Activated CD4-positive, CD25-positive, alpha-beta regulatory T cell treated with anti-CD3 and anti-CD28 coated beads, Interleukin-2, amount 50 U/mL, for 16 hours (primary cell): ENCODE data around the gene RNASEL.

Source experiments
- DNase-seq: peaks from one replicate; pipeline ENCODE4 v3.0.0-alpha.2; 2020; ENCODE audit warnings: low read depth, low spot score

Gene RNASEL

GRCh38 chr1:182620924-182621585 is 32.0 kb upstream of the RNASEL start:
- DNase-seq, result no peak

GRCh38 chr1:182617734-182618351 is 28.8 kb upstream of the RNASEL start:
- DNase-seq, result no peak

- no peak for DNase-seq
Observed at GRCh38 chr1:182617014-182617429, 28.0 kb upstream of the RNASEL start.

GRCh38 chr1:182616130-182617013 is 27.3 kb upstream of the RNASEL start:
- DNase-seq, result peak; percentile 60

GRCh38 chr1:182615468-182616129 is 26.5 kb upstream of the RNASEL start:
- no peak for DNase-seq

- no peak for DNase-seq
Observed at GRCh38 chr1:182614796-182615454, 25.9 kb upstream of the RNASEL start.

- no peak for DNase-seq
Observed at GRCh38 chr1:182611787-182612186, 22.7 kb upstream of the RNASEL start.

- DNase-seq, result no peak
Observed at GRCh38 chr1:182611326-182611725, 22.3 kb upstream of the RNASEL start.

GRCh38 chr1:182610606-182611194 is 21.6 kb upstream of the RNASEL start:
- DNase-seq, result no peak

GRCh38 chr1:182608845-182609610 is 20.0 kb upstream of the RNASEL start:
- no peak for DNase-seq

- no peak for DNase-seq
Observed at GRCh38 chr1:182608236-182608635, 19.2 kb upstream of the RNASEL start.

- no peak for DNase-seq
Observed at GRCh38 chr1:182607566-182607965, 18.5 kb upstream of the RNASEL start.

- DNase-seq, result peak; percentile 70
Observed at GRCh38 chr1:182604175-182605164, 15.4 kb upstream of the RNASEL start, which contains the start of gene RGS16. RGS16 (minus strand) TSS chr1:182604389; CDS start chr1:182604259, 130 bp downstream.

- no peak for DNase-seq
Observed at GRCh38 chr1:182603646-182604174, 14.7 kb upstream of the RNASEL start.

GRCh38 chr1:182602935-182603645 is 14.0 kb upstream of the RNASEL start:
- DNase-seq, result no peak

GRCh38 chr1:182601913-182602312 is 12.9 kb upstream of the RNASEL start:
- no peak for DNase-seq

- DNase-seq, result peak; percentile 55
Observed at GRCh38 chr1:182601416-182601786, 12.3 kb upstream of the RNASEL start.
